Heart left ventricle (tissue), 13 donors: ENCODE results near the gene CBLIF.

Experiments
- CTCF ChIP-seq, 12 donors: fragments of 200-600 bp; sonication (generic) in 4 of 12; IDR thresholded peaks; one replicate each; pipeline versions ENCODE4 v1.5.0 to v1.8.0; 2018 to 2022; ENCODE audit warnings: antibody characterized with exemption in 12 of 12, mild to moderate bottlenecking in 5 of 12
- POLR2A ChIP-seq, 2 donors: fragments of 450-650 bp; IDR thresholded peaks; one replicate each; pipeline ENCODE4 v1.6.1; 2017; ENCODE audit warnings: antibody characterized with exemption in 2 of 2, mild to moderate bottlenecking in 2 of 2, moderate library complexity in 2 of 2
- donor health status: ischemic (EF 13 %, LVEDD 7.1; RV severe dilation, severe dysfunction).
- donor health status: DM: no; HTN: yes; CAD: no.
- donor health status: DM: no; HTN: no; CAD: no.
- donor health status: ischemic (EF 25% LVEDD 6.9; RV normal size, moderate dysfunction).
- donor health status: ischemic (EF 25% LVEDD 5.7; RV mildly dilated, moderate dysfunction).
- donor health status: ischemic (EF 35%, LVEDD 5.7; RV mildly dilated, moderate dysfunction).
- donor health status: nonischemic (EF 11% LVEDD 7.7; RV severe dilation, severe dysfunction).
- donor health status: DM: yes; HTN: yes; CAD: no.
- donor health status: PGD.
- donor health status: ischemic (EF 29% LVEDD 5.4; RV normal size, mild dysfunction).
- donor health status: nonischemic (EF 23%, LVEDD 6.1; RV moderate dilation, normal function).

- TF ChIP-seq CTCF (IDR thresholded peaks at IDR 0.05) (no peak), POLR2A (IDR thresholded peaks at IDR 0.05) (no peak)
These were observed 29.5 kb downstream of the CBLIF start for GRCh38 chr11:59815754-59816153.
